Stimulated activated CD4-positive, alpha-beta T cell treated with anti-CD3 and anti-CD28 coated beads, Interleukin-2, amount 100 ng/mL, for 48 hours (primary cell): ENCODE results near the gene DGKA.
"Not testable (repeated sequence)": the region's sequence is repeated elsewhere in the genome, so short reads cannot be mapped to it uniquely, and the experiment has no call there.

ENCODE experiments used
- DNase-seq, 2 donors: peaks; one replicate each; pipeline ENCODE4 v3.0.0-alpha.2; 2020

The DGKA gene

DNA sequence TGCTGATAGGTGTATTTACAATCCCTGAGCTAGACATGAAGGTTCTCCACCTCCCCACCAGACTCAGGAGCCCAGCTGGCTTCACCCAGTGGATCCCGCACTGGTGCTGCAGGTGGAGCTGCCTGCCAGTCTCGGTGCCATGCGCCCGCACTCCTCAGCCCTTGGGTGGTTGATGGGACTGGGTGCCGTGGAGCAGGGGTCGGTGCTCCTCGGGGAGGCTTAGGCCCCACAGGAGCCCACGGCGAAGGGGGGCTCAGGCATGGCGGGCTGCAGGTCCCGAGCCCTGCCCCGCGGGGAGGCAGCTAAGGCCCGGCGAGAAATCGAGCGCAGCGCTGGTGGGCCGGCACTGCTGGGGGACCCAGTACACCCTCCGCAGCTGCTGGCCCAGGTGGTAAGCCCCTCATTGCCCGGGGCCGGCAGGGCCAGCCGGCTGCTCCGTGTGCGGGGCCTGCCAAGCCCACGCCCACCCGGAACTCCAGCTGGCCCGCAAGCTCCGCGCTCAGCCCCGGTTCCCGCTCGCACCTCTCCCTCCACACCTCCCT lies 69.1 kb downstream of the DGKA start:
- DNase-seq, result not testable (repeated sequence)

DNA sequence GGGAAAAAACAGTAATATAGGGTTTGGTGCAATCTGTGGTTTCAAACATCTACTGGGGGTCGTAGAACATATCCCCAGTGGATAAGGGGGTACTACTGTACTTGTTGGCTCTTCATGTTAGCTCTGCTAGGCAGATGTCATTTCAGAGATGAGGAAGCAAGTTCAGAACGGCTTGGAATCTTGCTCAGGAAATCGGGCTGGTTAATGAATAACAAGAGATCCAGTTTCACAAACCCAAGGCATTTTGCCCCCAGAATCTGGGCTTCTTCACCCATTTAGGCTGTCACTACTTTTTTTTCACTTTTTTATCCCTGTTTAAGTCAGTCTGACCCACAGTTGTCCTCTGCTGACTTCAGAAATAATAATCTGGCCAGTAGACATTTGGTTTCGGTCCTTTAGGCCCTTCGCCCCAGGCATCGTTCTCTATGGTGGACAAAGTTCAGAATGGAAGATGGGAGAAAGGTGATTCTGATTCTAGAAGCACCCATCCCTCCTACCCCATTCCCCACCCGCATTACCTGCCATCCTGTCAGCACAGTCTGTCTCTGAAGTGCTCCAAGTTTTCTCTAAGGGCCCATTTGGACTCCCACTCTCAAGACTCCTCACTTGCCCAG lies 70.6 kb downstream of the DGKA start:
- no peak for DNase-seq

DNA sequence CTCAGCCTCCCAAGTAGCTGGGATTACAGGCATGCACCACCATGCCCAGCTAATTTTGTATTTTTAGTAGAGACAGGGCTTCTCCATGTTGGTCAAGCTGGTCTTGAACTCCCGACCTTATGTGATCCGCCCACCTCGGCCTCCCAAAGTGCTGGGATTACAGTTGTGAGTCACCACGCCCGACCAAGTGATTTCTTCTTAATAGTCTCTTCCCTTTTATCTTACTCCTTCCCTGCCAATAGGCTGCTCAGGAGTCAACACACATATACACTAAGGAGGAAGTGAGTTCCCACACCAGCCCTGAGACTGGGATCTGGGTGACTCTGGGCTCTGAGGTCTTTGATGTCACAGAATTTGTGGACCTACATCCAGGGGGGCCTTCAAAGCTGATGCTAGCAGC lies 72.4 kb downstream of the DGKA start:
- not testable (repeated sequence) for DNase-seq
